Calu3 (cell line): ENCODE measurements around the gene CTXN2. TPM values are rescaled to one million over a fixed set of nuclear protein-coding genes. Genes with fewer than 3 reads are reported as not detected.

Experiments used
- BruUV-seq: library from RNA; stranded (reverse); fragments of 400-500 nt; replicated peaks from 2 replicates; lab custom pipeline; 2021; lab: Mats Ljungman, UMichigan
- CTCF ChIA-PET: fragments of 300-600 bp; sonication (Branson Sonifier 250); formaldehyde crosslinking; loops from one replicate; lab custom pipeline; 2022; ENCODE audit warnings: antibody characterized with exemption; lab: Charles Lee
- DNase-seq: peaks from one replicate; pipeline ENCODE4 v3.0.0; 2022
- H3K27ac Mint-ChIP-seq: one replicate; pipeline ENCODE4 v1.8.0; 2022; ENCODE audit warnings: mixed read lengths; ENCODE audit not compliant: unreplicated experiment
- H3K27me3 Mint-ChIP-seq: one replicate; pipeline ENCODE4 v1.8.0; 2022; ENCODE audit warnings: mixed read lengths; ENCODE audit not compliant: unreplicated experiment
- H3K36me3 Mint-ChIP-seq: one replicate; pipeline ENCODE4 v1.8.0; 2022; ENCODE audit warnings: mild to moderate bottlenecking, moderate library complexity, mixed read lengths; ENCODE audit not compliant: insufficient read depth, unreplicated experiment
- H3K4me1 Mint-ChIP-seq: one replicate; pipeline ENCODE4 v1.8.0; 2022; ENCODE audit warnings: mild to moderate bottlenecking, low read depth, mixed read lengths; ENCODE audit not compliant: unreplicated experiment
- H3K4me3 Mint-ChIP-seq: one replicate; pipeline ENCODE4 v1.8.0; 2022; ENCODE audit warnings: mild to moderate bottlenecking, low read depth, moderate library complexity, mixed read lengths; ENCODE audit not compliant: unreplicated experiment
- H3K9me3 Mint-ChIP-seq: one replicate; pipeline ENCODE4 v1.8.0; 2022; ENCODE audit warnings: low read depth, mixed read lengths; ENCODE audit not compliant: unreplicated experiment
- intact Hi-C: fragments of 100-400 bp; cut with micrococcal nuclease; formaldehyde crosslinking; loops from one replicate; pipeline ENCODE4 v1.10.0; 2022; ENCODE audit not compliant: unreplicated experiment
- total RNA-seq: library from RNA; stranded (reverse); gene quantifications from 2 replicates; pipeline ENCODE4 v1.2.3, GENCODE V29; 2022
- TF ChIP-seq, protein P1 (sequence below): fragments of 200-600 bp; IDR thresholded peaks from one replicate; pipeline ENCODE4 v1.8.0; 2022; ENCODE audit warnings: antibody characterized with exemption; ENCODE audit not compliant: unreplicated experiment

CTXN2 gene
- total RNA-seq, 1 experiment from 2014 or later: not detected

GRCh38 chr15:48177383-48177765 lies 14.1 kb upstream of the CTXN2 start:
- no peak for DNase-seq
- Mint-ChIP-seq H3K27ac (peak overlapping the region; percentile 68), H3K36me3 (peaks cover 7% of the 10 kb centered on the region), H3K9me3 (no peaks in the 10 kb centered on the region), H3K27me3 (no peaks in the 10 kb centered on the region), H3K4me1 (no peaks in the 10 kb centered on the region), H3K4me3 (peak overlapping the region; percentile 73)
- intact Hi-C loops: no loop called here
- no TSS peak for BruUV-seq
- CTCF ChIA-PET: interaction anchor here (0.7 kb wide), 1 partner anchor 987 kb away, joined by 3 read pairs; no protein-coding TSS in a partner anchor
- TF ChIP-seq, protein P1, sequence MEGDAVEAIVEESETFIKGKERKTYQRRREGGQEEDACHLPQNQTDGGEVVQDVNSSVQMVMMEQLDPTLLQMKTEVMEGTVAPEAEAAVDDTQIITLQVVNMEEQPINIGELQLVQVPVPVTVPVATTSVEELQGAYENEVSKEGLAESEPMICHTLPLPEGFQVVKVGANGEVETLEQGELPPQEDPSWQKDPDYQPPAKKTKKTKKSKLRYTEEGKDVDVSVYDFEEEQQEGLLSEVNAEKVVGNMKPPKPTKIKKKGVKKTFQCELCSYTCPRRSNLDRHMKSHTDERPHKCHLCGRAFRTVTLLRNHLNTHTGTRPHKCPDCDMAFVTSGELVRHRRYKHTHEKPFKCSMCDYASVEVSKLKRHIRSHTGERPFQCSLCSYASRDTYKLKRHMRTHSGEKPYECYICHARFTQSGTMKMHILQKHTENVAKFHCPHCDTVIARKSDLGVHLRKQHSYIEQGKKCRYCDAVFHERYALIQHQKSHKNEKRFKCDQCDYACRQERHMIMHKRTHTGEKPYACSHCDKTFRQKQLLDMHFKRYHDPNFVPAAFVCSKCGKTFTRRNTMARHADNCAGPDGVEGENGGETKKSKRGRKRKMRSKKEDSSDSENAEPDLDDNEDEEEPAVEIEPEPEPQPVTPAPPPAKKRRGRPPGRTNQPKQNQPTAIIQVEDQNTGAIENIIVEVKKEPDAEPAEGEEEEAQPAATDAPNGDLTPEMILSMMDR: no peak

GRCh38 chr15:48177766-48178647 lies 13.5 kb upstream of the CTXN2 start, which contains the start of gene MYEF2:
MYEF2 (minus strand) TSS chr15:48178295; CDS start chr15:48178237, 58 bp downstream.
- H3K4me3 Mint-ChIP-seq: peak within 1 kb of the TSS; percentile 73
- no peaks in the 10 kb centered on the region for H3K4me1 Mint-ChIP-seq
- peak; percentile 70 for DNase-seq
- TF ChIP-seq, protein P1: no peak
- no TSS peak for BruUV-seq
- CTCF ChIA-PET: interaction anchor here (0.6 to 0.7 kb wide), 2 partner anchors 632 to 988 kb away, joined by 3 to 5 read pairs; no protein-coding TSS in a partner anchor
- peak within 1 kb of the TSS; percentile 68 for H3K27ac Mint-ChIP-seq
- H3K27me3 Mint-ChIP-seq: no peaks in the 10 kb centered on the region
- intact Hi-C loops: no loop called here
- peaks cover 7% of the 10 kb centered on the region for H3K36me3 Mint-ChIP-seq
- H3K9me3 Mint-ChIP-seq: no peaks in the 10 kb centered on the region

DNA sequence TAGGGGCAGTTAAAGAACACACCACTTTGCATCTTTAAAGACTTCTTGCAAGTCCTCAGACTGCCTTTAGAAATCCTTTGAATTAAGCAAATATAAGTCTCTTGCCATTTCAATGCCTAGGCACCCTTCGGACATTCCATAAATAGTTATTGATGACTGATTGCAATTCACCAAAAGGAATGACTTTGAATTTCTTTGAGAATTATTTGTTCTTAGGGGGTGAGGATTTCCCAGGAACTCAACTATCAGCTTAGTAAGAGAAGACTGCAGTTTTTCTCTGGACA lies 12.9 kb upstream of the CTXN2 start:
- BruUV-seq: no TSS peak
- H3K27me3 Mint-ChIP-seq: peaks cover under 1% of the 10 kb centered on the region
- intact Hi-C loops: no loop called here
- no peak overlapping the region for H3K4me3 Mint-ChIP-seq
- H3K36me3 Mint-ChIP-seq: peaks cover 7% of the 10 kb centered on the region
- TF ChIP-seq, protein P1: no peak
- H3K9me3 Mint-ChIP-seq: no peaks in the 10 kb centered on the region
- CTCF ChIA-PET: no interaction called here
- H3K27ac Mint-ChIP-seq: no peak overlapping the region
- no peaks in the 10 kb centered on the region for H3K4me1 Mint-ChIP-seq
- DNase-seq: no peak

DNA sequence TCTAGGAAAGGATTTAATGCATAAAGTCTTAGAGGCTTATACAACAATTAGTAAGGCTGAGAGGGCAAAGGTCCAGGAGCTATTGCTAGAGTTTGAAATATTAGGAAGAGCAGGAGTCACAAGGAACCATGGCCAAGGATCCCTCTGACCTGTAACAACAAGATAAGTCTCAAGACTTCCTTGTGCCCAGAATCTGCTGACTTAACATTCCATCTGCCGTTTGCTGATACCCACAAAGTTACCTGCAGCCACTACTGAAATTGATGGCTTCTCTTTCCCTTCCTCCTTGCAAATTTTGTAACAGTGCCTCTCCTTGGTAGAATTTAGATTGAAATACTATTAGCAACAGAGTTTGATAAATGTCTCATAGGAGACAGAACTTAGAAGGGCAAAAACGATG lies 8.7 kb upstream of the CTXN2 start:
- no TSS peak for BruUV-seq
- no peaks in the 10 kb centered on the region for H3K9me3 Mint-ChIP-seq
- H3K27ac Mint-ChIP-seq: no peak overlapping the region
- intact Hi-C loops: no loop called here
- DNase-seq: no peak
- CTCF ChIA-PET: no interaction called here
- TF ChIP-seq, protein P1: no peak
- peaks cover 21% of the 10 kb centered on the region for H3K27me3 Mint-ChIP-seq
- H3K4me3 Mint-ChIP-seq: no peak overlapping the region
- no peaks in the 10 kb centered on the region for H3K4me1 Mint-ChIP-seq
- peaks cover under 1% of the 10 kb centered on the region for H3K36me3 Mint-ChIP-seq
